ENCODE measurements around the gene ABCA2. TPM values are rescaled to one million over a fixed set of nuclear protein-coding genes. Genes with fewer than 3 reads are reported as not detected.
A peak's percentile ranks its signal among the peaks of the same experiment; 100 is the strongest.

The ABCA2 gene
- total RNA-seq, 4 donors from 2014 or later: 15.4 to 31.5 (median 25.9) TPM

DNA sequence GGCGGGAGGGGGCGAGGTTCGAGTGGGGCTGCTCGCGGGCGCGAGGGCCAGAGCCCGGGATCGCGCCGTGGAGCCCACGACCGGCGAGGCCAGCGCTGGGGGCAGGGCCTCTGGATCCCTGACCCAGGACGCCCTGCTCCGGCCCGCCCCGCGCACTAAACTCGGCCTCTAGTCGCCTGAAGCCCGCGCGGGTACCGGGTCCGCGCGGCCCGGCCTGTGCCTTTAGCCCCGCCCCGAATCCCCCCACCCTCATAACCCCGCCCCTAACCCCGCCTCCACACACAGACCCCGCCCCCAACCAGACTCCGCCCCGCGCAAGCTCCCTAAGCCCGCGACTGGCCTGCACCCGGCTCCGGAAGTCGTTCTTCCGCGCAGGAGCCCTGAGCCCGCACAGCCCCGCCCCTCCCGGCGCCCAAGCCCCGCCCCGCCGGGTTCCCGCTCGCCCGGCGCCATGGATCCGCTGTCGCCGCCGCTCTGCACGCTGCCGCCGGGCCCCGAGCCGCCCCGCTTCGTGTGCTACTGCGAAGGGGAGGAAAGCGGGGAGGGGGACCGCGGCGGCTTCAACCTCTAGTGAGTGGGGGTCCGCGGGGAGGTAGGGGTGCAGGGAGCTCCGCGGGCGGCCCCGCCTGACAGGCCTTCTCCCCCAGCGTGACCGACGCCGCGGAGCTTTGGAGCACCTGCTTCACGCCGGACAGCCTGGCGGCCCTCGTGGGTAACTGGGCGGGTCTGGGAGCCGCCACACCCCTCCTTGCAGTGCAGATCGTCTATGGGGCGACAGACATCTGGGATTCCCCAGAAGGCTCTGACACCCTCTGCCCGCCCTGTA, 35.8 kb downstream of the ABCA2 start, which contains the start of gene PAXX:
Gene PAXX, plus strand, starts transcription at position 430 of the 826 bp plus-strand sequence. Its CDS starts 22 bp downstream, at position 452.
- TF ChIP-seq CTCF (IDR thresholded peaks at IDR 0.05): no peak
- DNase-seq (ENCODE audit: low spot score) (peak; percentile 82), ATAC-seq (ENCODE audit: low FRiP score) (peak; percentile 90)

DNA sequence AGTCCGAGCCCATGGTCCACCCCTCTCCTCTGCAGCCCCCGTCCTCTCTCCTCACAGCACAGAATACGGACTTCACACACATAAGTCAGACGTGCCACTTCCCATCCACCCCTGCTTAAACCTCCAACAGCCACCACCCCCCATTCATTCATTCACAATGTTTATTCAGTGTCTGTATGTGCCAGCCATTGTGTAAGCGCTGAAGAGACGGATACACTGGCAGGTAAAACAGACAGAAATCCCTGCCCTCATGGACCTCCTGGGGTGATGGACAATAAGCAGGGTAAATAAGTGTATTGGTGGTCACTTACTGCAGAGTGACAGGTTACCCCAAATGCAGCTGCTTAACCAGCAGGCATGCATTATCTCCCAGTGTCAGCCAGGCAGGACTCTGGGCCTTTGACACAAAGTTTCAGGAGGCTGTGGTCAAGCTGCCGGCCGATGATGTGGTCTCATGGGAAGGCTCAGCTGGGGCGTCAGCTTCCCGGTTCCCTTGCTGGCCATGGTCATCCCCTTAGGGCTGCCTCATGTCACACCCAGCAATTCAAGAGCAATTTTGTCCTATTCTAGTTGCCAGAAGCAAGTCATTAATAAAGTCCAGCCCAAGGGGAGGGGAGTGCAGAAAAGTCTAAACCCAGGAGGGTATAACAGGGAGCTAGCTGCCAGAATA, 37.7 kb downstream of the ABCA2 start:
- no peak for TF ChIP-seq CTCF (IDR thresholded peaks at IDR 0.05)
- DNase-seq (ENCODE audit: low spot score) (no peak), ATAC-seq (ENCODE audit: low FRiP score) (no peak)

- ATAC-seq (ENCODE audit: low FRiP score) (no peak), DNase-seq (ENCODE audit: low spot score) (no peak)
- TF ChIP-seq CTCF (IDR thresholded peaks at IDR 0.05): no peak
Observed at GRCh38 chr9:136988872-136989271, 39.2 kb downstream of the ABCA2 start.

GRCh38 chr9:136985853-136986252, 42.2 kb downstream of the ABCA2 start:
- TF ChIP-seq CTCF (IDR thresholded peaks at IDR 0.05): no peak
- DNase-seq (ENCODE audit: low spot score): no peak
- ATAC-seq (ENCODE audit: low FRiP score): no peak

- ATAC-seq (ENCODE audit: low FRiP score): no peak
- no peak for TF ChIP-seq CTCF (IDR thresholded peaks at IDR 0.05)
- no peak for DNase-seq (ENCODE audit: low spot score)
Observed at GRCh38 chr9:136985027-136985602, 42.9 kb downstream of the ABCA2 start.

DNA sequence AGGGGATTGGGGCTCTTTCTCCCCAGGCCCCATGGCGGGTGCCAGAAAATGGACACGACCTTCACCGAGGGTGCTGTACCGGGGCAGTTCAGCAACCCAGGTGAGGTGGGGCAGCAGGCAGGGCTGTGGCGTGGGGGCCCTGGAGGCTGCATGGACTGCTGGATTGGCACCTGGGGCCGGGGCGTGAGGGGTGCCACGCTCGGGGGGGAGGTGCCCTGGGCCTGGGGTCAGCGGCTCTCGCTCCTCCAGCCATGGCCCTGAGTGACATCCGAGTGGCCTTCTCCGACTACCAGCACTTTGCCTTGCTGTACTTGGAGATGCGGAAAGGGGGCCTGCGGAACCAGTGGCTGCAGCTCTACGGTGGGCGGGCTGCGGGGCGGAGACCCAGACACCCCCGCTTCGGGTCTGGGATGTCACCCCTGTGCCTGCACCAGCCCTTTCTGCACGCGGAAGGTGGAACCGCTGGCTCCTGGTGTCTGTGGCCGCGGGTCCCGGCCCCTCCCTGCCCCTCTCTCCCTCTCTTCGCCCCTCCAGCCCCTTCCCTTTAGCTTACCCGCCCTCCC, 43.5 kb downstream of the ABCA2 start:
- ATAC-seq (ENCODE audit: low FRiP score) (no peak), DNase-seq (ENCODE audit: low spot score) (no peak)
- no peak for TF ChIP-seq CTCF (IDR thresholded peaks at IDR 0.05)
